CD4-positive, alpha-beta T cell treated with Interleukin-15 for 1 hour (primary cell): Measurements from ENCODE around the gene DCLRE1A.
"Not testable (repeated sequence)": the region's sequence is repeated elsewhere in the genome, so short reads cannot be mapped to it uniquely, and the experiment has no call there.

ENCODE experiments used
- DNase-seq: peaks from one replicate; pipeline ENCODE4 v3.0.0-alpha.2; 2020

The DCLRE1A gene

DNA sequence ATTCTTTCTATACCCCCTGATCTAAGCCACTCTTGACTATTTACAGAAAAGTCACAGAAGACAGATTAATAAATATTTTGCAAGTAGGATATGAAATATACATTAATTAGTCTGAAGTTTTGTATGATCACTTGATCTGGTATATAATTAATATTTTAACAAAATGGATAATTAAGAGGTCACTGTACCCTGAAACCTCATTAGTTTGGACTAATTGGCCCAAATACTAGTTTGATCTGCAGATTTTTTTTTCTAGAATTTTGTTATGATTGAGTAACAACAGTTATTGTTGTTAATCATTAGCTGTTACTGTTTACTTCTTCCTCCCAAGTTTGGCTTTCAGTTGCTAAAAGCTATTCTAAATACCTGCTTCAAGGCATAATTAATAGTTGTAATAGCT lies 3.3 kb upstream of the DCLRE1A start:
- DNase-seq: no peak

GRCh38 chr10:113856563-113856962 lies 2.7 kb upstream of the DCLRE1A start:
- DNase-seq: no peak

GRCh38 chr10:113854761-113855588 lies 1.1 kb upstream of the DCLRE1A start:
- DNase-seq: peak; percentile 62

GRCh38 chr10:113853578-113854012 lies 287 bp downstream of the DCLRE1A start:
- DNase-seq: no peak

DNA sequence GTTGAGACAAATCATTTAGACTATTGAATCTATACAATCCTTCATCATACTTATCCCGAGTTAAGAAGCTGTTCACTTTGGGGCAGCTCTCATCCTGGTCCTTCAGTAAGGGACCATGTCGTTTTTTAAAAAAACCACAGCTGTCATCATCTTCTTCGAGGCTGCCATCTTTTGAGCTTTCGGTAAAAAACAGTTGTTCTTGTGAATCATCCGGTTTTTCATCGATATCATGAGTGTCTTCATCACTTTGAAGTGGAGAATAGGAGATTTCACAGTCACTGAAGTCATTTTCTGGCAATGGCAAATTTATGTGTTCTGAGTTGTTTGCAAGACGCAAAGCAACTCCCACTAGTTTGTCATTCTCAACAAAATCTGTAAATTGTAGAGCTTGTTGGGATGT lies 3.9 kb downstream of the DCLRE1A start:
- no peak for DNase-seq

- no peak for DNase-seq
Measured at GRCh38 chr10:113849140-113849803, 4.6 kb downstream of the DCLRE1A start.

GRCh38 chr10:113846036-113846435 lies 7.8 kb downstream of the DCLRE1A start:
- no peak for DNase-seq

DNA sequence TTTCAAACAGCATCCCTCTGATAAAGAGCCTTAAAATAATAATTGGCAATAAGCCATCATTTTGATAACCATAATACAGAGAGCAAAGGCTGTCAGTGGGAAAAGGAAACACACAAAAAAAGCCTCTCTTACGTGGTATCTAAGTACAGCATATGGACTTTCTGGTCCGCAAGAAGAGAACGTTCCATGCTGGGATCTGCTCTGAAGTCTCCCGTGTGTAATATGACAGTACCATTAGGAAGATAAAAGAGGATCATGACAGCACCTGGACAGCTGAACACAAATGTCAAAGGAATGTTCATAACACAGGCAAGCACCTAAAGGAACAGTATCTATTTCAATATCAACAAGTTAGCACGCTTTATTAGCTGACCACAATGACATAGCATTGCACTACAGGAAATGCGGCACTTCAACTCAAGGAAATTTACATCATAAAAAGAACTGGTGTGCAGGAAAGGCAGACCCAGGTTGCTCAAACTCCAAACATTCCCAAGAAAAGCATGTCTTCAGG lies 9.9 kb downstream of the DCLRE1A start:
- DNase-seq: no peak

DNA sequence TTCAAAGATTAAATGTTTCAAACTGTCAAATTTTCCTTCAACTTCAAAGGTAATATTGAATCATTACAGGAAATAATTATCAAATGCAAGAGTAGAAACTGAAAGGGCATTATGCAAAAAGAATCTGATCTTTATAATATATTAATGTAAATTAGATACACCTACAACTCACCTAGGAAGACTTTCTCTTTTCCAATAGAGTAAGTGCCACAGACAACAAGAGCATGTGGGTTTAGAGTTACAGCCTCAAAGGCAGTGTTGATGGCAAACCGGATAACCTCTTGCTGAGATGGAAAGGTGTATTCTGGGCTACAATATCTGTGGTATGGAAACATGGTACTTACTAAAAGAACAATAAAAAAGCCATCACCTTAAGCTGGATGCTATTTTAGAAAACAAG lies 11.7 kb downstream of the DCLRE1A start:
- DNase-seq: no peak

DNA sequence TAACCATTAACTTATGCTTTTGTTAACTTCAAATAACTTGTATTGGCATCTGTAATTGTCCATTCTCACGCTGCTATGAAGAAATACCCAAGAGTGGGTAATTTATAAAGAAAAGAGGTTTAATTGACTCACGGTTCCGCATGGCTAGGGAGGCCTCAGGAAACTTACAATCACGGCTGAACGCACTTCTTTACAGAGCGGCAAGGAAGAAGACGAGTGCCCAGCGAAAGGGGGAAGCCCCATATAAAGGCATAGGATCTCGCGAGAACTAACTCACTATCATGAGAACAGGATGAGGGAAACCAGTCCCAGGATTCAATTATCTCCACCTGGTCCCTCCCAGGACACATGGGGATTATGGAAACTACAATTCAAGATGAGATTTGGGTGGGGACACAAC lies 25.3 kb downstream of the DCLRE1A start:
- DNase-seq: not testable (repeated sequence)

DNA sequence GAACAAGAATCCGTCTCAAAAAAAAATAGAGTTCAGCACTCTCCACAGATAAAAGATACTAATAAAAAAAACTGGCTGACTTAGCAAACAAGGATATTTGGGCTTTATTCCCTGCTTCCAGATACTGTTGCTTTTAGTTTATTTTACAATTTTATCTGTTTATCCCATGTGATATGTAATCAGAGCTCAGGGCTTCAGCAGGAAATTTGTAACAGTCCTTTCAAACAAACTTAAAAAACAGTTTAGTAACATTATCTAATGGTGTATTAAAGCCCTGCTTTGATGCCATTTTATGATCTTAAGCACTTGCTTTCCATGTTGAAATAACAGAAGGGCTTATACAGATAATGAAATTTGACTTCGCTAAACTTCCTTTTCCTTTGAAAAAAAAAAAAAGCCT lies 28.1 kb downstream of the DCLRE1A start:
- no peak for DNase-seq

- no peak for DNase-seq
Measured at GRCh38 chr10:113823389-113823788, 30.5 kb downstream of the DCLRE1A start.

- no peak for DNase-seq
Measured at GRCh38 chr10:113822174-113822573, 31.7 kb downstream of the DCLRE1A start.

GRCh38 chr10:113821306-113821705 lies 32.6 kb downstream of the DCLRE1A start:
- not testable (repeated sequence) for DNase-seq

- DNase-seq: no peak
Measured at GRCh38 chr10:113820507-113820906, 33.4 kb downstream of the DCLRE1A start.

DNA sequence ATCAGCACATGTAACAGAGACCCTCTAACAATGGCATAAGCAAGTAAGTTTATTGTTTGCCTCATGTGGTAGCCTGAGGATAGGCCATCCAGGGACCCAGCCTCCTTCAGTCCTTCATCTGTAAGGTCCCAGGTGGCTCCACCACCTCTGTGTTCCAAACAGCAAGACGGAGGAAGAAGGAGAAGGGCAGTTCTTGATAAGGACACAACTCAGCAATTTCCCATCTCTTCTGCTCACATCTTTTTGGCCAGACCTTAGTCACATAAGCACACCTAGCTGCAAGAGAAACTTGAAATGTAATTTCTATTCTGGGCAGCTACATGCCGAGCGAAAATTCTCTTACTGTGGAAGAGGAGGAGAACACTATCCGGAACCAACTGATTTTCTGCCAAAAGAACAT lies 33.9 kb downstream of the DCLRE1A start:
- no peak for DNase-seq

DNA sequence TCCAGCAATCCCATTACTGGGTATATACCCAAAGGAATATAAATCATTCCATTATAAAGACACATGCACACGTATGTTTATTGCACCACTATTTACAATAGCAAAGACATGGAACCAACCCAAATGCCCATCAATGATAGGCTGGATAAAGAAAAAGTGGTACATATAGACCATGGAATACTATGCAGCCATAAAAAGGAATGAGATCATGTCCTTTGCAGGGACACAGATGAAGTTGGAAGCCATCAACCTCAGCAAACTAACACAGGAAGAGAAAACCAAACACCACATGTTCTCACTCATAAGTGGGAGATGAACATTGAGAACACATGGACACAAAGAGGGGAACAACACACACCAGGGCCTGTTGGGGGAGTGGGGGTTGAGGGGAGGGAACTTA lies 39.2 kb downstream of the DCLRE1A start:
- DNase-seq: not testable (repeated sequence)

DNA sequence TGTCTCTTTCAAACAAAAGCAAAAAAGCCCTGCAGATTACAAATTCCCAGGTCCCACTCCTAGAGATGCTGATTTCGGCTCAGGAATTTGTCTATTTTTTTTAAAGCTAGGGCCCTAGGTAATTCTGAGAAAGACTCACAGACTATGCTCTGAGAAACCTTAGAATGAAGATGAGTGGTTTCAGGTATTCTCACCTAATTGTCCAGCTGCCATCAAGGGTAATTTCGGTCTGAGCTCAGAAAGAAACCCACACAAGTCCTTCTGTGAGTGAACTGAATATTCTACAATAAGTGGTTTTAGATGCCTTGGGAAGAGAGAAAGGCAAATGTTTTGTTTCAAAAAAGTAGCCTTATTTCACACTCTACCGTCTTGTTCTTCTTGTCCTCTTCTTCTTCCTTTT lies 45.7 kb downstream of the DCLRE1A start:
- no peak for DNase-seq

GRCh38 chr10:113806503-113806902 lies 47.4 kb downstream of the DCLRE1A start:
- DNase-seq: no peak

GRCh38 chr10:113802997-113803396 lies 50.9 kb downstream of the DCLRE1A start:
- DNase-seq: no peak

GRCh38 chr10:113801569-113801968 lies 52.3 kb downstream of the DCLRE1A start:
- no peak for DNase-seq

DNA sequence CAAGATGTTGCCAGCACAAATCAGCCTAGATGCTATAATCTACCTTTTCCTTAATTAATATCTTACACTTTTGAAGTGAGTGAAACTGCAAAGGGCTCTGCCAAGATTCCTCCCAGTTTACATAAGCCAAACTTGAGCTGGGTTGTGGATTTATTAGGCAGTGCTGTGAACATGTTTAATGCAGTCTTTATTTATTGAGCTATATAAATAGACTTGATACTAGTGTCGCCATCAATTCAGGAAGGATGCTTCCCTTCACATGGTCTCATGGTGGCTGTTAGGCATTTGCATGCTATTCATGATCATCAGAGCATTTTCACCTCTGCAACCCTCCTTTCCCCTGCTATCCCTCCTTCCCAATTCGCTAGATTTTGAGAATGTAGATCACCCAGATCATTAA lies 62.2 kb downstream of the DCLRE1A start:
- DNase-seq: no peak

DNA sequence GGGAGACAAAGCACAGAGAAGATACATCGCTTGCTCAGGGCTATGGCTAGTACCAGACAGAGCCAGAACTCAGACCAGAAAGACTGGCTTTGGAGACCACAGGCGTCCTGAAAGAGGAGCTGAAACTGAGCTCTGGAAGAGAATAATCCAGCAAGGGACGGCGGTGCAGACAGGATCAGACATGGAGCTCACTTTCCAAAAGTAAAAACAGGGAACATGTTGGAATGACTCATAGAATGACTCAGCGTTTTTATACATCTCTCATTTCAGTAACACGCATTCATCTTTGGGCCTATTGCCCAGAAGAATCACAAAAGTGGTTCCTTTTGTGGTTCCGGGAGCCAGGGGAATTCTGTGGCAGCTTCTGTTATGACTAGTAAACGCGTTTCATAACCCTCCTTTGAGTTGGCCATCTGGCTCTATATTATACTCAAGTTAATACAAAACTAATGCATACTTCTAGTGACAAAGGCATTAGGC lies 65.2 kb downstream of the DCLRE1A start:
- no peak for DNase-seq
